ENCODE results near the gene ZNF319. TPM values are rescaled to one million over a fixed set of nuclear protein-coding genes. Genes with fewer than 3 reads are reported as not detected.
A peak's percentile ranks its signal among the peaks of the same experiment; 100 is the strongest.

ZNF319 gene
- total and polyA plus RNA-seq, 10 of the 15 experiments (the other 5 are each of a cell fraction or from before 2014, with no cell fraction given) = 0.29 to 7.4 (median 1.7) TPM

DNA sequence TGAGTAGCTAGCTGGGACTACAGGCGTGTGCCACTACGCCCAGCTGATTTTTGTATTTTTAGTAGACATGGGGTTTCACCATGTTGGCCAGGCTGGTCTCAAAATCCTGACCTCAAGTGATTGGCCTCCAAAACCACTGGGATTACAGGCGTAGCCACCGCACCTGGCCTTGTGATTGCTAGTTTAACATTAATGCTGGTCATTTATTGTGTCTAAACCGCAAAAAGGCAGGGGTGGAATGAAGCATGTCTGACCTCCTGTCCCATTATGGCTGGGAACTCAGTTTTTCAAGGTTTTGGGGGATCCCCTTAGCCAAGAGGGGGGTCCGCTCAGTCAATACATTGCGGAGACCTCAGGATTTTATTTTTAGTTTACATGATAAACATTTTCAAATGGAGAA lies 18.8 kb downstream of the ZNF319 start:
- Histone ChIP-seq H3K79me2 (ENCODE audit: control insufficient read depth, insufficient read depth, low read length) (no peaks in the 10 kb centered on the region), H3K4me3 (no peak overlapping the region), H3K36me3 (ENCODE audit: control insufficient read depth in 2 of 2, insufficient read depth in 2 of 2, low read length in 1 of 2) (no peaks in the 10 kb centered on the region), H3K4me2 (ENCODE audit: control insufficient read depth, insufficient read depth) (no peak overlapping the region), H3K27ac (ENCODE audit: control insufficient read depth, insufficient read depth) (no peak overlapping the region), H3K9me3 (replicated peaks; ENCODE audit: control insufficient read depth, insufficient read depth, low read length) (no peaks in the 10 kb centered on the region), H4K20me1 (ENCODE audit: control insufficient read depth, insufficient read depth) (no peaks in the 10 kb centered on the region), H3K4me1 (ENCODE audit: control insufficient read depth, insufficient read depth, low read length) (no peaks in the 10 kb centered on the region; the same call in 1 of the 2 replicates), H2AFZ (ENCODE audit: control insufficient read depth, low read depth, low read length) (no peak overlapping the region), H3K9ac (ENCODE audit: control insufficient read depth, insufficient read depth, low read length) (no peak overlapping the region), H3K27me3 (replicated peaks in 1 of 2; ENCODE audit: control insufficient read depth in 2 of 2, insufficient read depth in 2 of 2, low read length in 1 of 2) (no peaks in the 10 kb centered on the region; a peak in 1 of 4 replicates)
- ChIA-PET CTCF (no interaction called here), POLR2A (interaction anchor here (0.6 kb wide), 1 partner anchor 18 kb away, joined by 4 read pairs; no protein-coding TSS in a partner anchor), SMC1A (ENCODE audit: uncharacterized antibody, unreplicated experiment) (interaction anchor here (0.5 to 1.5 kb wide), 2 partner anchors 83 to 202 kb away, joined by 3 read pairs; no protein-coding TSS in a partner anchor), RAD21 (ENCODE audit: unreplicated experiment) (no interaction called here)
- 5% methylated on average over 7 of the region's 7 CpGs for WGBS (ENCODE audit: insufficient coverage, insufficient replicate concordance, low lambda C conversion rate, missing lambda C conversion rate)
- in situ Hi-C loops (cut with MboI) (no loop called here), intact Hi-C loops (cut with micrococcal nuclease; ENCODE audit: unreplicated experiment) (no loop called here)
- FAIRE-seq (no peak), DNase-seq (ENCODE audit: low read depth, low spot score) (no peak), ATAC-seq (peak; percentile 52)
- BruUV-seq (replicated peaks) = no TSS peak
- peak in 1 of 2 experiments; percentile 36; a peak in 2 of 4 replicates for TF ChIP-seq BHLHE40 (IDR thresholded peaks at IDR 0.05; ENCODE audit: borderline replicate concordance in 1 of 2, low read depth in 2 of 2, low read length in 1 of 2)
- peak; percentile 50 for TF ChIP-seq MTA2 (IDR thresholded peaks at IDR 0.05; ENCODE audit: low read depth)
- no peak for TF ChIP-seq ZNF687 (IDR thresholded peaks at IDR 0.05)
- no peak for TF ChIP-seq RBBP5 (conservative IDR thresholded peaks at IDR 0.05)
- TF ChIP-seq, protein P1, sequence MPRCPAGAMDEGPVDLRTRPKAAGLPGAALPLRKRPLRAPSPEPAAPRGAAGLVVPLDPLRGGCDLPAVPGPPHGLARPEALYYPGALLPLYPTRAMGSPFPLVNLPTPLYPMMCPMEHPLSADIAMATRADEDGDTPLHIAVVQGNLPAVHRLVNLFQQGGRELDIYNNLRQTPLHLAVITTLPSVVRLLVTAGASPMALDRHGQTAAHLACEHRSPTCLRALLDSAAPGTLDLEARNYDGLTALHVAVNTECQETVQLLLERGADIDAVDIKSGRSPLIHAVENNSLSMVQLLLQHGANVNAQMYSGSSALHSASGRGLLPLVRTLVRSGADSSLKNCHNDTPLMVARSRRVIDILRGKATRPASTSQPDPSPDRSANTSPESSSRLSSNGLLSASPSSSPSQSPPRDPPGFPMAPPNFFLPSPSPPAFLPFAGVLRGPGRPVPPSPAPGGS (IDR thresholded peaks at IDR 0.05; ENCODE audit: borderline replicate concordance, insufficient read depth, low read depth, low read length, poor library complexity, severe bottlenecking) = no peak
- TF ChIP-seq IKZF1 (conservative IDR thresholded peaks at IDR 0.05) = peak; percentile 33; the same call in 1 of the 2 replicates
- no peak for TF ChIP-seq ZNF384 (IDR thresholded peaks at IDR 0.05; ENCODE audit: borderline replicate concordance, low read depth, low read length)
- TF ChIP-seq BMI1 (IDR thresholded peaks at IDR 0.05; ENCODE audit: borderline replicate concordance) = peak; percentile 32; the same call in 1 of the 2 replicates
- TF ChIP-seq NR2F1 (conservative IDR thresholded peaks at IDR 0.05) = peak; percentile 81
- no peak for TF ChIP-seq HDGF (IDR thresholded peaks at IDR 0.05)
- peak in 1 of 2 experiments; percentile 26; a peak in 1 of 4 replicates for TF ChIP-seq IKZF2 (IDR thresholded peaks at IDR 0.05)
- peak; percentile 40; the same call in 1 of the 2 replicates for TF ChIP-seq DPF2 (IDR thresholded peaks at IDR 0.05)

All from GM12878 (cell line).